Lower lobe of right lung (tissue), 2 donors: ENCODE results near the gene TWF2. TPM values are rescaled to one million over a fixed set of nuclear protein-coding genes. Genes with fewer than 3 reads are reported as not detected.
A peak's percentile ranks its signal among the peaks of the same experiment; 100 is the strongest.

ENCODE experiments used
- ATAC-seq, 2 donors: fragments of 200-7000 bp; cut with Tn5 transposase; one replicate each; pipeline ENCODE4 v1.9.1; 2020 to 2022; ENCODE audit warnings: mild to moderate bottlenecking in 2 of 2, moderate library complexity in 2 of 2
- DNase-seq: peaks from one replicate; pipeline ENCODE4 v3.0.0-alpha.2; 2020
- H3K27ac ChIP-seq: fragments of 200-600 bp; one replicate; pipeline ENCODE4 v1.8.0; 2022
- H3K27me3 ChIP-seq: fragments of 200-600 bp; one replicate; pipeline ENCODE4 v1.8.0; 2022; ENCODE audit warnings: low read depth
- H3K36me3 ChIP-seq: fragments of 200-600 bp; one replicate; pipeline ENCODE4 v1.8.0; 2022; ENCODE audit warnings: mild to moderate bottlenecking
- H3K4me1 ChIP-seq: fragments of 200-600 bp; one replicate; pipeline ENCODE4 v1.8.0; 2022
- H3K4me3 ChIP-seq: fragments of 200-600 bp; one replicate; pipeline ENCODE4 v1.8.0; 2022; ENCODE audit warnings: mild to moderate bottlenecking
- H3K9me3 ChIP-seq: fragments of 200-600 bp; one replicate; pipeline ENCODE4 v1.8.0; 2022
- intact Hi-C: fragments of 100-400 bp; cut with DNase I; formaldehyde crosslinking; loops from one replicate; pipeline ENCODE4 v1.11.0; 2022
- total RNA-seq: library from RNA; stranded (reverse); fragmentation: NEBNext Ultra II Directional; extraction: Animal tissue kit (Norgen Biotek cat#: 25700); gene quantifications from one replicate; pipeline ENCODE4 v1.2.1, GENCODE V29; 2021
- TF ChIP-seq, protein P1 (sequence below): fragments of 200-600 bp; IDR thresholded peaks from one replicate; pipeline ENCODE4 v1.8.0; 2022; ENCODE audit warnings: antibody characterized with exemption, mild to moderate bottlenecking
- donor health status: DM: no; HTN: yes; CAD: no; lungs with severe emphysema.

Gene TWF2
- total RNA-seq, 1 donor from 2014 or later = 62.2 TPM

DNA sequence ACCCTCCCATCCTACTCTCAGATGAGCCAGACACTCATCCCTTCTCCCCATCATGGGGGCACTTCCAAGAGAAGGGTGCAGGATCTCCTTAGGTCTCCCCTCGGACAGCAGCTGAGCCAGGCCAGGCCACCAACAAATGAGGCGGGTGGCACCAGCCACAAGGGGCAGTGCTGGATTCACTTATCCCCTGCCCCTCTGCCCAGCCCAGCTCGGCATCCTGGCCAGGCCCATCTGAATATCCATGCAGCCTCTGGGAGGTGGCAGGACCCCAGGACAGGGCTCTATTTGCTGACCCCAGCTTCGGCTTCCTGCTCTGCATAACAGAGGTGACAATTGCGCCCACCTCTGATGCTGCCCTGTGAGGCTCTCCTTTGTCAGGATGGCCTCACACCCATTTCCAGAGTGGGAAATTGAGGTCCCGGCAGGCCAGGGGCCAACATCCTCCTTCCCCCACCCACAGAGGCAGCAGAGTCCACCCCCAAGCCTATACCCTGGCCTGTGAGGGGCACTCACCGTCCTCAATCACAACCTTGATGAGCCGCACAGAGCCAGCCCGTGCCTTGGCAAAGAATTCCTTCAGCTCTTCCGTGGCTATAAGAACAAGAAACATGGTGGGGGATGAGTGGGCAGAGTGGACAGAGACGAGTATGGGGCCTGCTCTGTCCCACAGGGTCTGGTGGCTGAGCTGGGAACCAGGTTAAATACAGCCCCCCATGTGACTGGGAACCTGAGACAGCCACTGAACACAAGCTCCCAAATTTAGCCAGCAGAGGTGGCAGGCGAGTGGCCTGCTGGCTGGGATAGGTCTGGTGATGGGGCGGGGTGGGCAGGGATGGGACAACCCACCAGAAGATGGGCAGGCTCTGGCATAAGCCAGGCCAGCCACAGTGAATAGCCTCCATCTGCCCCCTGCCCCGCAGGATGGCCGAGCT, 4.2 kb downstream of the TWF2 start:
- TF ChIP-seq, protein P1, sequence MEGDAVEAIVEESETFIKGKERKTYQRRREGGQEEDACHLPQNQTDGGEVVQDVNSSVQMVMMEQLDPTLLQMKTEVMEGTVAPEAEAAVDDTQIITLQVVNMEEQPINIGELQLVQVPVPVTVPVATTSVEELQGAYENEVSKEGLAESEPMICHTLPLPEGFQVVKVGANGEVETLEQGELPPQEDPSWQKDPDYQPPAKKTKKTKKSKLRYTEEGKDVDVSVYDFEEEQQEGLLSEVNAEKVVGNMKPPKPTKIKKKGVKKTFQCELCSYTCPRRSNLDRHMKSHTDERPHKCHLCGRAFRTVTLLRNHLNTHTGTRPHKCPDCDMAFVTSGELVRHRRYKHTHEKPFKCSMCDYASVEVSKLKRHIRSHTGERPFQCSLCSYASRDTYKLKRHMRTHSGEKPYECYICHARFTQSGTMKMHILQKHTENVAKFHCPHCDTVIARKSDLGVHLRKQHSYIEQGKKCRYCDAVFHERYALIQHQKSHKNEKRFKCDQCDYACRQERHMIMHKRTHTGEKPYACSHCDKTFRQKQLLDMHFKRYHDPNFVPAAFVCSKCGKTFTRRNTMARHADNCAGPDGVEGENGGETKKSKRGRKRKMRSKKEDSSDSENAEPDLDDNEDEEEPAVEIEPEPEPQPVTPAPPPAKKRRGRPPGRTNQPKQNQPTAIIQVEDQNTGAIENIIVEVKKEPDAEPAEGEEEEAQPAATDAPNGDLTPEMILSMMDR = no peak
- H3K4me3 ChIP-seq = no peak overlapping the region
- DNase-seq (peak; percentile 35), ATAC-seq (no peak)
- H3K4me1 ChIP-seq = peaks cover 47% of the 10 kb centered on the region
- peaks cover 49% of the 10 kb centered on the region for H3K36me3 ChIP-seq
- no peak overlapping the region for H3K27ac ChIP-seq
- no peaks in the 10 kb centered on the region for H3K27me3 ChIP-seq
- intact Hi-C loops = loop anchor here (10.0 kb wide), 1 partner anchor 100 kb away; no protein-coding TSS in a partner anchor
- no peaks in the 10 kb centered on the region for H3K9me3 ChIP-seq

DNA sequence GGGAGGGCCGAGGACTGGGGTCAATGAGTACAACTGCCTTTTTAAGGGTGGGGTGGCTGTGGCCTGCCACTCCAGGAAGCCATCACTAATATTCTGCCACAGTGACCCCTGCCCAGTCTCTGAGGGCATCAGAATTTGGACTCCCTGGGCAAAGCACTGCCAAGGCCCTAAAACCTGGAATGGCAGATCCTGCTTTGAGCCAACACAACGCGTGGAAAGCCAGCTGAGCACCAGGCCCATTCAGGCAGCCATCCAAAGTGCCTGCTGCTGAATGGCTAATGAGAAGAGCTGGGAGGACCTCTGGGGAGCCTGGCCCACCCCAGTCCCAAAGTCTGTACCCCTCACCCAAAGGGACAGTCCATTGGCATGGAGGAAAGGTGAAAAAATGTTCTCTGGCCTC, 5.0 kb downstream of the TWF2 start:
- DNase-seq = peak; percentile 31
- H3K27ac ChIP-seq = no peak overlapping the region
- intact Hi-C loops = loop anchor here (10.0 kb wide), 1 partner anchor 101 kb away; no protein-coding TSS in a partner anchor
- TF ChIP-seq, protein P1 = no peak
- H3K9me3 ChIP-seq = no peaks in the 10 kb centered on the region
- peaks cover 43% of the 10 kb centered on the region for H3K4me1 ChIP-seq
- no peaks in the 10 kb centered on the region for H3K27me3 ChIP-seq
- H3K4me3 ChIP-seq = no peak overlapping the region
- no peak for ATAC-seq
- H3K36me3 ChIP-seq = peaks cover 57% of the 10 kb centered on the region

DNA sequence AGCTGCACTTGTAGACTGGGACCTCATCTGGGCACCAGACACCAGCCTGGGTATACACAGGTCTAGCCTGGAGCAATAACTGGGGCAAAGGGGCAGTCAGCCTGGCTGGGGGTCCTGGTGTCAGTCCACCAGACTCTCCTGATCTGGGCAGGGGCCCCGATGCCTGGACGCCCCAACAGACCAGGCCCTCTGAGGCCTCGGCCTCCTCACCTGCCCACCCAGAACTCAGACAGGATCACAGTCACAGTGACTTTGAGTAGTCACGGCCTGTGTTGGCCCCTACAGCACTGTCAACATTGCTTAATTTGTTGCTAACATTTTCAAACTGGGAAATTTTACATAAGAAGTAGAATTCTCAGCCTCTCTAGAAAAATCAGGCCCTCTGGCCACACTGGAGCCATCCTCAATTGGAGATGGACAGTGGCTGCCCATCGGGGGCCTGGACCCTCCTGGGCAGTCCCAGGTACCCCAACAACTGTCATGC, 5.8 kb downstream of the TWF2 start:
- intact Hi-C loops = loop anchor here (10.0 kb wide), 1 partner anchor 102 kb away; no protein-coding TSS in a partner anchor

DNA sequence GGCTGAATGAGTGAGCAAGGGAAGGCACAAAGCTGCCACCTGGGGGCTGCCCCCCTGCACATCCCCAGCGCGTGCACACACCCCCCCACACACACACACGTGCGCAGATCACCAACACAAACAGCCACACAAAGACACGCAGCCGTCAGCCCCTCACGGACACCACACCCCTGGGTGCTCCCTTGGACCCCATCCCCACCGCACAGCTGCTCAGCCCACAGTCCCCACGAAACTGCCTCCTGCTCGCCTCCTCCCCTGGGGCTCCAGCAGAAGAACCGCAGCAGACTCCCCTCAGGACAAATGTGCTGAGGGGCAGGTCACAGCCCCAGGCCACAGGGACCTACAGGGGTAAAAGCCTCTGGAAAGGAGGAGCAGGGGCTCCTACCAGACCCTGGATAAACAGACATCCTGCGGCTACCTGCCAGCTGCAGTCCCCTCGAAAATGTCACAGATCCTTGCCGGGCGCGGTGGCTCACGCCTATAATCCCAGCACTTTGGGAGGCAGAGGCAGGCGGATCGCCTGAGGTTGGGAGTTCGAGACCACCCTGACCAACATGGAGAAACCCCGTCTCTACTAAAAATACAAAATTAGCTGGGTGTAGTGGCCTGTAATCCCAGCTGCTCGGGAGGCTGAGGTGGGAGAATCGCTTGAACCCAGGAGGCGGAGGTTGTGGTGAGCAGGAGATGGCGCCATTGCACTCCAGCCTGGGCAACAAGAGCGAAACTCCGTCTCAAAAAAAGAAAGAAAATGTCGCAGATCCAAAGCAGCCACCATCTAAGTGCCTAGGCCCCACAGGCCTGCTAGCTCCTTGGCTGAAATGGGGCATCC, 6.5 kb downstream of the TWF2 start:
- peaks cover 72% of the 10 kb centered on the region for H3K36me3 ChIP-seq
- no peak for ATAC-seq
- H3K4me3 ChIP-seq = no peak overlapping the region
- intact Hi-C loops = loop anchor here (10.0 kb wide), 1 partner anchor 102 kb away; no protein-coding TSS in a partner anchor
- H3K27me3 ChIP-seq = no peaks in the 10 kb centered on the region
- no peaks in the 10 kb centered on the region for H3K9me3 ChIP-seq
- no peak overlapping the region for H3K27ac ChIP-seq
- peak; percentile 39 for DNase-seq
- H3K4me1 ChIP-seq = peaks cover 33% of the 10 kb centered on the region
- TF ChIP-seq, protein P1 = no peak

More for the DNA sequence above, 5.8 kb downstream of the TWF2 start:
- Histone ChIP-seq H3K27ac (no peak overlapping the region), H3K4me3 (no peak overlapping the region), H3K9me3 (no peaks in the 10 kb centered on the region), H3K4me1 (peaks cover 40% of the 10 kb centered on the region), H3K36me3 (peaks cover 65% of the 10 kb centered on the region), H3K27me3 (no peaks in the 10 kb centered on the region)
- TF ChIP-seq, protein P1 = no peak
- ATAC-seq = no peak
- peak; percentile 30 for DNase-seq
